CD4-positive, alpha-beta memory T cell (primary cell): ENCODE results near the gene PHF21A. TPM values are rescaled to one million over a fixed set of nuclear protein-coding genes. Genes with fewer than 3 reads are reported as not detected.

Experiments
- CTCF ChIA-PET: fragments of 350-600 bp; sonication (Branson Sonifier 250); formaldehyde crosslinking; loops from one replicate; lab custom pipeline; 2021; ENCODE audit warnings: inconsistent platforms; ENCODE audit not compliant: partially characterized antibody; lab: Charles Lee
- POLR2A ChIA-PET: fragments of 350-600 bp; sonication (Branson Sonifier 250); formaldehyde crosslinking; loops from one replicate; lab custom pipeline; 2021; ENCODE audit not compliant: partially characterized antibody; lab: Charles Lee
- DNase-seq, 5 donors: peaks; one replicate each; pipeline versions ENCODE4 v3.0.0 to v3.0.0-alpha.2; 2020 to 2022; ENCODE audit warnings: mixed read lengths in 1 of 5
- H3K27ac ChIP-seq: one replicate; pipeline ENCODE4 v1.7.0; 2013; ENCODE audit warnings: low read depth, low read length
- H3K27me3 ChIP-seq: 2 replicates; pipeline ENCODE4 v1.7.0; 2013; ENCODE audit warnings: mild to moderate bottlenecking, low read length, moderate library complexity; ENCODE audit not compliant: insufficient read depth
- H3K36me3 ChIP-seq: 2 replicates; pipeline ENCODE4 v1.7.0; 2013; ENCODE audit warnings: mild to moderate bottlenecking, low read length, moderate library complexity; ENCODE audit not compliant: insufficient read depth
- H3K4me1 ChIP-seq: 2 replicates; pipeline ENCODE4 v1.7.0; 2013; ENCODE audit warnings: mild to moderate bottlenecking, low read length, moderate library complexity; ENCODE audit not compliant: insufficient read depth
- H3K4me3 ChIP-seq, 2 donors: one replicate each; pipeline ENCODE4 v1.7.0; 2013; ENCODE audit warnings: low read length in 2 of 2, mild to moderate bottlenecking in 1 of 2
- H3K9me3 ChIP-seq, 2 donors: one replicate each; pipeline ENCODE4 v1.7.0; 2013; ENCODE audit warnings: low read length in 2 of 2, control low read depth in 1 of 2; ENCODE audit not compliant: control insufficient read depth in 1 of 2
- H3K27ac Mint-ChIP-seq, 7 donors: one replicate each; pipeline ENCODE4 v1.8.0; 2020 to 2021; ENCODE audit warnings: mixed read lengths in 7 of 7, mild to moderate bottlenecking in 6 of 7, inconsistent platforms in 3 of 7, moderate library complexity in 3 of 7
- H3K27me3 Mint-ChIP-seq, 2 donors: one replicate each; pipeline ENCODE4 v1.8.0; 2020 to 2021; ENCODE audit warnings: mixed read lengths in 2 of 2
- H3K36me3 Mint-ChIP-seq, 2 donors: one replicate each; pipeline ENCODE4 v1.8.0; 2020 to 2021; ENCODE audit warnings: mixed read lengths in 2 of 2, inconsistent platforms in 1 of 2, mild to moderate bottlenecking in 1 of 2
- H3K4me1 Mint-ChIP-seq, 4 donors: one replicate each; pipeline ENCODE4 v1.8.0; 2020 to 2021; ENCODE audit warnings: mixed read lengths in 4 of 4, mild to moderate bottlenecking in 1 of 4
- H3K4me3 Mint-ChIP-seq, 8 donors: one replicate each; pipeline ENCODE4 v1.8.0; 2020 to 2021; ENCODE audit warnings: mixed read lengths in 8 of 8, mild to moderate bottlenecking in 7 of 8, moderate library complexity in 6 of 8, inconsistent platforms in 3 of 8
- H3K9me3 Mint-ChIP-seq, 8 donors: one replicate each; pipeline ENCODE4 v1.8.0; 2020 to 2021; ENCODE audit warnings: mixed read lengths in 8 of 8, mild to moderate bottlenecking in 5 of 8, inconsistent platforms in 3 of 8, moderate library complexity in 1 of 8
- intact Hi-C: fragments of 100-400 bp; cut with micrococcal nuclease; formaldehyde crosslinking; loops from one replicate; pipeline ENCODE4 v1.15.1; 2023
- polyA plus RNA-seq, 2 donors: library from polyadenylated mRNA; unstranded; fragments of 300-500 nt; fragmentation: Illumina TruSeq; gene quantifications; one replicate each; pipeline ENCODE4 v1.2.3, GENCODE V29; 2021
- total RNA-seq, 2 experiments: library from RNA; stranded (reverse); gene quantifications; one replicate each; pipeline ENCODE4 v1.2.3, GENCODE V29; 2021

The PHF21A gene
- total and polyA plus RNA-seq, 4 experiments from 2014 or later: 3.7 to 68.4 (median 42.9) TPM

DNA sequence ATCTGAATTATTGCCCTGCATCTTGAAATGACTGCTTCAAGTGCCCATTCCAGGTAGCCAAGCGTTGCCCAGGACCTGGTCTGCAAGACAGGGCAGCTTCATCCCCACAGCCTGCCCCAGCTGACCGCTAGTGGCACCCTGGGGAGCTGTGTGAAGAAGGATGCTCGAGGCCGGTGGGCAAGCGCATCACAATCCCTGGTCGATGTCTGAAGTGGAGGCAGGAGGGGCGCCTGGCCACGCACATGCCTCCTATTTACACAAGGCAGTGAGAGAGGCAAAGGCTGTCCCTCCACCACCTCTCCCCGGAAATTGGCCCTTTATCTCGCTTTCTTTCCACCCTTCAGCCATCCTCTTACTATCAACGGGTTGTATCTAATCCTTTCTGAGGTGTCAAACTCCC is 28.1 kb upstream of the PHF21A start:
- Mint-ChIP-seq H3K27ac (no peak overlapping the region), H3K9me3 (peaks cover 0 to 5% (median 0%) of the 10 kb centered on the region in 8 donors), H3K4me1 (no peaks in the 10 kb centered on the region), H3K36me3 (no peaks in the 10 kb centered on the region), H3K4me3 (no peak overlapping the region), H3K27me3 (peaks cover 6 to 10% of the 10 kb centered on the region in 2 donors)
- ChIA-PET CTCF (no interaction called here), POLR2A (no interaction called here)
- DNase-seq: no peak
- intact Hi-C loops: no loop called here
- Histone ChIP-seq H3K27me3 (no peaks in the 10 kb centered on the region), H3K9me3 (no peaks in the 10 kb centered on the region), H3K4me3 (no peak overlapping the region), H3K36me3 (no peaks in the 10 kb centered on the region), H3K4me1 (no peaks in the 10 kb centered on the region), H3K27ac (no peak overlapping the region)

DNA sequence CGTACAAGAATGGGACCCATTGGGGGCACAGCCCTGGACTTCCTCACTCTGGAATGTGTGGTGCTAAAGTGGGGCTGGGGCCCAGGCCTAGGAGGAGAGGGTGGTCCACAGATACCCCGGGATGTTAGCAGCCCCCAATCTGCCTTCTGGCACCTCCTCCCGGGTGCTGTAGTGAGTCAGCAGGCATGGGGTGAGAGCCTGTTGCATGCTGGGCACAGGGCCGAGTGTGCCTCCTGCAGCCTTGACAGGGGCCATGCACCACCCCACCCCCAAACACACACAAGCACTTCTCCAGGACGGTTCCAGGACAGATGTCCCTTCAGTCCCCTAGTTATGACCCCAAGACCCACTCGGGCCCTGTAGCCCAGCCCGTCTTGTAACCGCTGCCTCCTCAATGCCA is 23.5 kb upstream of the PHF21A start:
- Histone ChIP-seq H3K4me3 (no peak overlapping the region), H3K36me3 (no peaks in the 10 kb centered on the region), H3K9me3 (no peaks in the 10 kb centered on the region), H3K27me3 (no peaks in the 10 kb centered on the region), H3K27ac (no peak overlapping the region), H3K4me1 (no peaks in the 10 kb centered on the region)
- no peak for DNase-seq
- Mint-ChIP-seq H3K36me3 (no peaks in the 10 kb centered on the region), H3K27ac (peak overlapping the region in 1 of 7 donors; percentile 37), H3K9me3 (no peaks in the 10 kb centered on the region), H3K27me3 (peaks cover 2 to 4% of the 10 kb centered on the region in 2 donors), H3K4me1 (no peaks in the 10 kb centered on the region), H3K4me3 (no peak overlapping the region)
- CTCF ChIA-PET: no interaction called here
- intact Hi-C loops: no loop called here
- POLR2A ChIA-PET: no interaction called here

DNA sequence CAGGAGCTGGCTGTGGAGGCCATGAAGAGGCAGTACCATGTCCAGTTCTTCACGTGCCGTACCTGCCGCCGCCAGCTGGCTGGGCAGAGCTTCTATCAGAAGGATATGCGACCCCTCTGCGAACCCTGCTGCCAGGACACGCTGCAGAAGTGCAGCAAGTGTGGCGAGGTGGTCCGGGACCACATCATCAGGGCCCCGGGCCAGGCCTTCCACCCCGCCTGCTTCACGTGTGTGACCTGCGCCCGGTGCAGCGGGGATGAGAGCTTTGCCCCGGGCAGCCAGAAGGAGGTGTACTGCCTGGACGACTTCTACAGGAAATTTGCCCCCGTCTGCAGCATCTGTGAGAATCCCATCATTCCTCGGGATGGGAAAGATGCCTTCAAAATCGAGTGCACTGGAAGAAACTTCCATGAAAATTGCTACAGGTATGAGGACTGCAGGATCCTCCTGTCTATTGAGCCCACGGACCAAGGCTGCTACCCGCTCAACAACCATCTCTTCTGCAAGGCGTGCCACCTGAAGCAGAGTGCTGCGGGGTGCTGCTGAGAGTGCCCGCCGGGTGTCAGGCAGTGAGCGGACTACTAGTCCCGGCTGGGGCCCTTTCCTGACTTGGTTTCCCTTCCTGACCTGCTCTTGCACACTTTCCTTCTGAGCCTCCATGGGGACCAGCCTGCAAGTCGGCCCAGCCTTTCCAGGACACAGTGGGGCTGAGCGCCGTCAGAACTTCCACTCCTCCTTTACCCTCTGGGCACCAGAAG is 22.0 kb upstream of the PHF21A start:
- H3K9me3 Mint-ChIP-seq: no peaks in the 10 kb centered on the region
- intact Hi-C loops: no loop called here
- Histone ChIP-seq H3K27ac (no peak overlapping the region), H3K9me3 (no peaks in the 10 kb centered on the region), H3K27me3 (no peaks in the 10 kb centered on the region), H3K4me3 (no peak overlapping the region), H3K4me1 (no peaks in the 10 kb centered on the region), H3K36me3 (no peaks in the 10 kb centered on the region)
- CTCF ChIA-PET: no interaction called here
- no peak for DNase-seq
- peaks cover 0 to 6% of the 10 kb centered on the region in 2 donors for H3K27me3 Mint-ChIP-seq
- no peaks in the 10 kb centered on the region for H3K4me1 Mint-ChIP-seq
- H3K36me3 Mint-ChIP-seq: no peaks in the 10 kb centered on the region
- H3K4me3 Mint-ChIP-seq: no peak overlapping the region
- POLR2A ChIA-PET: no interaction called here
- H3K27ac Mint-ChIP-seq: no peak overlapping the region

DNA sequence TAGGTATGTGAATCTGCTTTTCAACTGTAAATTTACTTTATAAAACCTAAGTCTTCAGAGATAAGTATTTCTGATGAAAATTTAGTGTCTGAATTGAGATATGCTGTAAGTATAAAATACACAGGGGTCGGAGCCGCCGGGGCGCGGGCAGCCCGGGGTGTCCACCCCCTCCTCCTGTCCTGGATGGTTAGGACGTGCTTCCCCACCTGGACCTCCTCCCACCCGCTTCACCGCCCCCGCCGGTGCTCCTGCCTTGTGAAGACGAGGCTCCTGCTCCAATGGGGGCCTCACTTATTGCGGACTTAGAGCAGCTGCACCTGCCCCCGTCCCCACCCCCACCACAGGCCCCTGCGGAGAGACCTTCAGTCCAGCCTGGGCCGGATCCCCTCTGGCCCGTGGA is 21.3 kb upstream of the PHF21A start:
- intact Hi-C loops: no loop called here
- Histone ChIP-seq H3K27ac (no peak overlapping the region), H3K27me3 (no peaks in the 10 kb centered on the region), H3K4me3 (no peak overlapping the region), H3K36me3 (no peaks in the 10 kb centered on the region), H3K9me3 (no peaks in the 10 kb centered on the region), H3K4me1 (no peaks in the 10 kb centered on the region)
- Mint-ChIP-seq H3K36me3 (no peaks in the 10 kb centered on the region), H3K9me3 (no peaks in the 10 kb centered on the region), H3K27me3 (peaks cover 0 to 6% of the 10 kb centered on the region in 2 donors), H3K4me1 (no peaks in the 10 kb centered on the region), H3K4me3 (no peak overlapping the region), H3K27ac (no peak overlapping the region)
- no peak for DNase-seq
- ChIA-PET CTCF (no interaction called here), POLR2A (no interaction called here)

DNA sequence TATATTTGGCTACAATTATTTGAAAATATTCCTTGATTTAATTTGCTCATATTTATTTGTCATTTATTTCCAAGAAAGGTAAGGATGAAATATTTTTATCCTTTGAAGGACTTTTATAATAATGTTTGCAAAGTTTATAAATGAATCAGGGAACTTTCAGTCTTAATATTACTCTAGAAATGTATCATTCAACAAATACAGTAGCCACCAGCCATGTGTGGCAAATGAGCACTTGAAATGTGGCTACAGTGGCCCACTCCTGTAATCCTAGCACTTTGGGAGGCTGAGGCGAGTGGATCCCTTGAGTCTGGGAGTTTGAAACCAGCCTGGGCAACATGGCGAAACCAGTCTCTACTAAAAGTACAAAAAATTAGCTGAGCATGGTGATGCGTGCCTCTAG is 20.3 kb upstream of the PHF21A start:
- Mint-ChIP-seq H3K9me3 (no peaks in the 10 kb centered on the region), H3K36me3 (no peaks in the 10 kb centered on the region), H3K4me3 (no peak overlapping the region), H3K27me3 (peaks cover 0 to 8% of the 10 kb centered on the region in 2 donors), H3K4me1 (no peaks in the 10 kb centered on the region), H3K27ac (no peak overlapping the region)
- Histone ChIP-seq H3K36me3 (no peaks in the 10 kb centered on the region), H3K4me3 (no peak overlapping the region), H3K27me3 (no peaks in the 10 kb centered on the region), H3K27ac (no peak overlapping the region), H3K4me1 (no peaks in the 10 kb centered on the region), H3K9me3 (no peaks in the 10 kb centered on the region)
- intact Hi-C loops: no loop called here
- POLR2A ChIA-PET: no interaction called here
- CTCF ChIA-PET: no interaction called here
- DNase-seq: no peak

DNA sequence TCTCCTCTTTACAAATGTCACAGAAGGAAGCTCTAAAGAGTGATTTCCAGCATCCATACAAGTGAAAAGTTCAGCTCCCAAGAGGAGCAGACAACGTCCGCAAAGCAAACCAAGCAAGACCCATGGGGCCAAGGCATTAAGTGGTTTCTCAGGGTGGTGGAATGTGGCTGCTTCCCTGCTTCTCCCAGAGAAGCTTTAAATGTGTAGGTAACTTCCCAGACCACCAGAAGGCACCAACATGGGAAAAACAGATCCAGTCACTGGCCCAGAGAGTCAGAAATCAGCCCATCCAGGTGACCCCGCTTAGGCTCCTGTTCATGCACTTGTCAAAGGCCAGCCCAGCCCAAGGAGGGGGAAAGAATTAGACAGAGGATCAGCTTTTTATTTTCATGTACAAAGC is 13.3 kb upstream of the PHF21A start:
- peaks cover 0 to 3% of the 10 kb centered on the region in 2 donors for H3K27me3 Mint-ChIP-seq
- ChIA-PET POLR2A (interaction anchor here (1.2 kb wide), 1 partner anchor 11 kb away, joined by 3 read pairs; no protein-coding TSS in a partner anchor), CTCF (interaction anchor here (1.2 kb wide), 1 partner anchor 181 kb away, joined by 4 read pairs; no protein-coding TSS in a partner anchor)

DNA sequence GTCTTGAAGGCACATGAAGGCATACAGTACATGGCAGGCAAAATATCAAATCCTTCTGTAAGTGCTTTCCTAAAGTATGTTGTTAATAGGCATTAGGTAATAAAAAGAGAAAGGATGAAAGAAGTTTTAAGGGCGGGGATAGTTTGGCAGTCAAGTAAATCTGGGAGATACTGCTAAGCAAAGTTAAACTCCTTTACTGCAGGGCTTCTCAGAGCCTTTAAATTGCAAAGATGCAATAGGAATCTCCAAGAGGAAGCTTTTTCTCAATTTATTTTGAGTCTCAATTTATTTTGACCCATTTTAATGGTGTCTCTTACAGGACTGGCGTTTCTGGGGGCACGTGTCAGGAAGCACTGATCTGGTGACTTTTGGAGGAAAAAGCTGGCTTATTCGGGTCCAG is 12.8 kb upstream of the PHF21A start:
- CTCF ChIA-PET: interaction anchor here (1.2 kb wide), 1 partner anchor 182 kb away, joined by 4 read pairs; no protein-coding TSS in a partner anchor
- H3K27ac ChIP-seq: no peak overlapping the region
- no peak overlapping the region for H3K4me3 Mint-ChIP-seq
- H3K27me3 Mint-ChIP-seq: peaks cover 0 to 3% of the 10 kb centered on the region in 2 donors
- no peaks in the 10 kb centered on the region for H3K4me1 ChIP-seq
- POLR2A ChIA-PET: interaction anchor here (1.2 kb wide), 1 partner anchor 11 kb away, joined by 3 read pairs; no protein-coding TSS in a partner anchor
- peaks cover 0 to 8% (median 1%) of the 10 kb centered on the region in 4 donors for H3K4me1 Mint-ChIP-seq
- H3K27ac Mint-ChIP-seq: no peak overlapping the region
- no peaks in the 10 kb centered on the region for H3K36me3 ChIP-seq
- DNase-seq: no peak
- H3K27me3 ChIP-seq: no peaks in the 10 kb centered on the region
- H3K9me3 ChIP-seq: no peaks in the 10 kb centered on the region
- no peaks in the 10 kb centered on the region for H3K36me3 Mint-ChIP-seq
- intact Hi-C loops: no loop called here
- H3K9me3 Mint-ChIP-seq: no peaks in the 10 kb centered on the region
- H3K4me3 ChIP-seq: no peak overlapping the region

More for the DNA sequence above, 13.3 kb upstream of the PHF21A start:
- Mint-ChIP-seq H3K4me1 (peaks cover 0 to 3% (median under 1%) of the 10 kb centered on the region in 4 donors), H3K4me3 (no peak overlapping the region), H3K27ac (no peak overlapping the region), H3K36me3 (no peaks in the 10 kb centered on the region), H3K9me3 (no peaks in the 10 kb centered on the region)
- no peak for DNase-seq
- no peaks in the 10 kb centered on the region for H3K27me3 ChIP-seq
- H3K4me1 ChIP-seq: no peaks in the 10 kb centered on the region
- intact Hi-C loops: no loop called here
- no peak overlapping the region for H3K4me3 ChIP-seq
- H3K9me3 ChIP-seq: no peaks in the 10 kb centered on the region
- no peaks in the 10 kb centered on the region for H3K36me3 ChIP-seq
- H3K27ac ChIP-seq: no peak overlapping the region
